ENCODE data around the gene CAMK1D. TPM values are rescaled to one million over a fixed set of nuclear protein-coding genes. Genes with fewer than 3 reads are reported as not detected.

Gene CAMK1D
- total RNA-seq, 3 donors from 2014 or later (not counting 1 experiment from before 2014, with no cell fraction given): 44.2 to 56.4 (median 49.7) TPM

DNA sequence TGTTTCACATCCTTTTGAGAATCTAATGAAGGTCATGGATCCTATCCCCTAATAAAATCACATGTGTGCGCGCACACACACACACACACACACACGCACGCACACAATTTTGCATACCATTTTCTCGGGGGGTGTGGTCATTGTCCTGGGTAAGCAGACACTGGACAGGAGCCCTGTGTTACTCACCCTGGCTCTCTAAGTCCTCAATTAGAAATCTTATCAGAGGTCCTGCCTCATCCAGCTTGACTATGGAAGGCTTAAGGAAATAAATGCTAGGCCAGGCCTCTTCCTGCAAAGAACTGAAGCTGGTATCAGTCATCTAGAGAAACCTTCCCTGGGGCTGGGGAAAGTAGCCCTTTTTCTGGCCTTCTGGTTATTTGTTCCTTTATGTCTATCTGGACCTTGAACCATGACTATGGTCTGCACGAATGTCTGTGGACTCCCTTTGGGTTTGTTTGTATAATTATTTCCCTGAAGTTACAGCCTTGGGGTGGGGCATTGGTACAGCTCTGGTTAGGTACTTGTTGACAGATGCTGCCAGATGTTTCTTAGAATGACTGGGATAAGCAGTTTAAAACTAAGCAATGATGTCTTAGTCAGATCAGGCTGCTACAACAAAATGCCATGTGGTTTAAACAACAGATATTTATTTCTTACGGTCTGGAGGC lies 443.7 kb downstream of the CAMK1D start:
- H3K27ac Mint-ChIP-seq: no peak overlapping the region
- no peak for ATAC-seq
- no peaks in the 10 kb centered on the region for H3K27me3 Mint-ChIP-seq (ENCODE audit: low read depth in 2 of 2)
- WGBS (ENCODE audit: insufficient coverage): 89% methylated on average over 7 of the region's 7 CpGs
- H3K9me3 Mint-ChIP-seq: no peaks in the 10 kb centered on the region
- H3K4me1 Mint-ChIP-seq: no peaks in the 10 kb centered on the region
- intact Hi-C loops (cut with micrococcal nuclease): no loop called here
- Histone ChIP-seq H3K4me1 (ENCODE audit: control insufficient read depth, insufficient read depth, low read length) (no peaks in the 10 kb centered on the region), H3K27ac (ENCODE audit: low read length) (no peak overlapping the region), H3K4me3 (ENCODE audit: low read length) (no peak overlapping the region), H3K9me3 (ENCODE audit: control insufficient read depth, insufficient read depth, low read length) (no peaks in the 10 kb centered on the region), H3K27me3 (ENCODE audit: control insufficient read depth, insufficient read depth, low read length) (no peaks in the 10 kb centered on the region), H3K36me3 (ENCODE audit: control insufficient read depth, insufficient read depth, low read length) (peaks cover 5% of the 10 kb centered on the region)
- H3K36me3 Mint-ChIP-seq: peaks cover 5% of the 10 kb centered on the region
- no peak for DNase-seq
- TF ChIP-seq, protein P1, sequence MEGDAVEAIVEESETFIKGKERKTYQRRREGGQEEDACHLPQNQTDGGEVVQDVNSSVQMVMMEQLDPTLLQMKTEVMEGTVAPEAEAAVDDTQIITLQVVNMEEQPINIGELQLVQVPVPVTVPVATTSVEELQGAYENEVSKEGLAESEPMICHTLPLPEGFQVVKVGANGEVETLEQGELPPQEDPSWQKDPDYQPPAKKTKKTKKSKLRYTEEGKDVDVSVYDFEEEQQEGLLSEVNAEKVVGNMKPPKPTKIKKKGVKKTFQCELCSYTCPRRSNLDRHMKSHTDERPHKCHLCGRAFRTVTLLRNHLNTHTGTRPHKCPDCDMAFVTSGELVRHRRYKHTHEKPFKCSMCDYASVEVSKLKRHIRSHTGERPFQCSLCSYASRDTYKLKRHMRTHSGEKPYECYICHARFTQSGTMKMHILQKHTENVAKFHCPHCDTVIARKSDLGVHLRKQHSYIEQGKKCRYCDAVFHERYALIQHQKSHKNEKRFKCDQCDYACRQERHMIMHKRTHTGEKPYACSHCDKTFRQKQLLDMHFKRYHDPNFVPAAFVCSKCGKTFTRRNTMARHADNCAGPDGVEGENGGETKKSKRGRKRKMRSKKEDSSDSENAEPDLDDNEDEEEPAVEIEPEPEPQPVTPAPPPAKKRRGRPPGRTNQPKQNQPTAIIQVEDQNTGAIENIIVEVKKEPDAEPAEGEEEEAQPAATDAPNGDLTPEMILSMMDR (IDR thresholded peaks at IDR 0.05): no peak
- no peak overlapping the region for H3K4me3 Mint-ChIP-seq

DNA sequence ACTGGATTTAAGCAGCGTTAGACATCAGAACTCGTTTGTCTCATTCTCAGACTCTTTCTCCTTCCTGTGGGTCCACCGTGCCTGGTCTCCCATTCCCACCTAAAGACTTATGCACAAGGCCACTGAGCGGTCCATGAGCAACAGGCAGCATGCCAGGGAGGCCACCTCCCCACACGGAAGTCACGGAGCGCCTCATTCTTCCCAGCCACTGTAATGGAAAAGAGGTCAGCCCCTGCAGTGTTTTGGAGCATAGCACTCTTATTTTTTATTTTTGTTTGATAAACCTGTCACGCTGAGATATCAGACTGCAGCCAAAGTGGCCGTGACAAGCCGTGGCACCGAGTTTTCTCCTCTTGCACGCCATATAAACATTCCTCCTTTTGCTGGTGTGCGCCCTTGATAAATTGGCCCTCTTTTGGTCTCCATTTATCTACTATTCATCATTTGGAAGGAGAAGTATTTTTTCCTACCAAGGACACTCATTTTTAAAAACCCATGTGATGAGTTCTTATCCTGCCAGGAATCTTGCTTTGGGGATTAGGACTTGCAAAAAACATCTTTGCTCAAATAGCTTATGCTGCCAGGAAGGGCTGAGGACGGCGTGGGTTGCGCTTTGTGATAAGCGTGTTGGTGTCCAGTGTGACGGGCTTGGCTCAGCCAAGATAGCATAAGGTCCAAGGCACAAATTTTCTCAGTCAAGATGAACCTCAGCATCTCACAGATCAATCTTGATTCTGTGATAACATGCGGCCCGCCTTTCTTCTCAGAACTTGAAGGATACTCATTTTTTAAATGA lies 446.2 kb downstream of the CAMK1D start:
- H3K4me3 Mint-ChIP-seq: no peak overlapping the region
- intact Hi-C loops (cut with micrococcal nuclease): no loop called here
- Histone ChIP-seq H3K27ac (ENCODE audit: low read length) (no peak overlapping the region), H3K27me3 (ENCODE audit: control insufficient read depth, insufficient read depth, low read length) (no peaks in the 10 kb centered on the region), H3K36me3 (ENCODE audit: control insufficient read depth, insufficient read depth, low read length) (peaks cover 7% of the 10 kb centered on the region), H3K4me3 (ENCODE audit: low read length) (no peak overlapping the region), H3K9me3 (ENCODE audit: control insufficient read depth, insufficient read depth, low read length) (no peaks in the 10 kb centered on the region), H3K4me1 (ENCODE audit: control insufficient read depth, insufficient read depth, low read length) (no peaks in the 10 kb centered on the region)
- no peak overlapping the region for H3K27ac Mint-ChIP-seq
- no peaks in the 10 kb centered on the region for H3K4me1 Mint-ChIP-seq
- TF ChIP-seq, protein P1 (IDR thresholded peaks at IDR 0.05): no peak
- 97% methylated on average over 20 of the region's 20 CpGs for WGBS (ENCODE audit: insufficient coverage)
- H3K36me3 Mint-ChIP-seq: peaks cover 5% of the 10 kb centered on the region
- no peaks in the 10 kb centered on the region for H3K27me3 Mint-ChIP-seq (ENCODE audit: low read depth in 2 of 2)
- ATAC-seq (no peak), DNase-seq (no peak)
- no peaks in the 10 kb centered on the region for H3K9me3 Mint-ChIP-seq

GRCh38 chr10:12796401-12797160 lies 447.2 kb downstream of the CAMK1D start:
- Histone ChIP-seq H3K4me3 (ENCODE audit: low read length) (no peak overlapping the region), H3K27ac (ENCODE audit: low read length) (no peak overlapping the region), H3K4me1 (ENCODE audit: control insufficient read depth, insufficient read depth, low read length) (no peaks in the 10 kb centered on the region), H3K36me3 (ENCODE audit: control insufficient read depth, insufficient read depth, low read length) (peaks cover 6% of the 10 kb centered on the region), H3K9me3 (ENCODE audit: control insufficient read depth, insufficient read depth, low read length) (no peaks in the 10 kb centered on the region), H3K27me3 (ENCODE audit: control insufficient read depth, insufficient read depth, low read length) (no peaks in the 10 kb centered on the region)
- DNase-seq: no peak
- Mint-ChIP-seq H3K36me3 (peaks cover 1% of the 10 kb centered on the region), H3K27me3 (ENCODE audit: low read depth in 2 of 2) (no peaks in the 10 kb centered on the region), H3K9me3 (no peaks in the 10 kb centered on the region), H3K27ac (no peak overlapping the region), H3K4me1 (no peaks in the 10 kb centered on the region), H3K4me3 (no peak overlapping the region)
- ATAC-seq: no peak
- WGBS (ENCODE audit: insufficient coverage): 93% methylated on average over 13 of the region's 13 CpGs
- intact Hi-C loops (cut with micrococcal nuclease): no loop called here
- TF ChIP-seq, protein P1 (IDR thresholded peaks at IDR 0.05): no peak
